Testis (tissue), 3 donors: ENCODE data around the gene DACT2. TPM values are rescaled to one million over a fixed set of nuclear protein-coding genes. Genes with fewer than 3 reads are reported as not detected.

ENCODE experiments used
- DNase-seq: peaks from one replicate; pipeline ENCODE4 v3.0.0-alpha.2; 2019
- H3K27ac ChIP-seq, 2 donors: fragments of 200-600 bp; sonication (generic); one replicate each; pipeline ENCODE4 v1.5.1; 2019
- H3K27me3 ChIP-seq: fragments of 200-600 bp; sonication (generic); one replicate; pipeline ENCODE4 v1.5.1; 2019
- H3K36me3 ChIP-seq: fragments of 200-600 bp; sonication (generic); one replicate; pipeline ENCODE4 v1.5.1; 2017; ENCODE audit warnings: low read depth; ENCODE audit errors: missing control alignments
- H3K4me1 ChIP-seq: fragments of 200-600 bp; sonication (generic); one replicate; pipeline ENCODE4 v1.5.1; 2019
- H3K4me3 ChIP-seq, 2 donors: fragments of 200-600 bp; sonication (generic); one replicate each; pipeline ENCODE4 v1.5.1; 2017 to 2019
- H3K9me3 ChIP-seq: fragments of 200-600 bp; sonication (generic); one replicate; pipeline ENCODE4 v1.5.1; 2017
- POLR2A ChIP-seq: fragments of 450-650 bp; IDR thresholded peaks from one replicate; pipeline ENCODE4 v1.6.1; 2017; ENCODE audit warnings: antibody characterized with exemption, mild to moderate bottlenecking, moderate library complexity
- intact Hi-C: fragments of 100-400 bp; cut with DNase I; formaldehyde crosslinking; loops from one replicate; pipeline ENCODE4 v1.15.1; 2023; ENCODE audit warnings: low total_unique reads
- polyA plus RNA-seq: library from polyadenylated mRNA; stranded (reverse); fragments of 350-450 nt; fragmentation: Illumina TruSeq; extraction: RNeasy Lipid Tissue Mini Kit (QIAGEN cat#74804); gene quantifications from one replicate; pipeline ENCODE4 v1.2.3, GENCODE V29; 2014; ENCODE audit warnings: low read depth, low replicate concordance; ENCODE audit not compliant: insufficient read depth
- total RNA-seq, 2 donors: library from RNA; depleted of rRNA; stranded (reverse); fragments of >200 nt; gene quantifications; one replicate each; pipeline ENCODE4 v1.2.3, GENCODE V29; 2016
- TF ChIP-seq, protein P1 (sequence below), 3 experiments: fragments of 450-650 bp in 2 of 3; fragments of 200-600 bp in 1 of 3; sonication (generic) in 1 of 3; IDR thresholded peaks; one replicate each; pipeline ENCODE4 v1.5.1; 2016 to 2019; ENCODE audit warnings: antibody characterized with exemption in 3 of 3, mild to moderate bottlenecking in 2 of 3, moderate library complexity in 1 of 3

Gene DACT2
- total and polyA plus RNA-seq, 3 donors from 2014 or later, result 1.8 to 20.8 (median 2.0) TPM

DNA sequence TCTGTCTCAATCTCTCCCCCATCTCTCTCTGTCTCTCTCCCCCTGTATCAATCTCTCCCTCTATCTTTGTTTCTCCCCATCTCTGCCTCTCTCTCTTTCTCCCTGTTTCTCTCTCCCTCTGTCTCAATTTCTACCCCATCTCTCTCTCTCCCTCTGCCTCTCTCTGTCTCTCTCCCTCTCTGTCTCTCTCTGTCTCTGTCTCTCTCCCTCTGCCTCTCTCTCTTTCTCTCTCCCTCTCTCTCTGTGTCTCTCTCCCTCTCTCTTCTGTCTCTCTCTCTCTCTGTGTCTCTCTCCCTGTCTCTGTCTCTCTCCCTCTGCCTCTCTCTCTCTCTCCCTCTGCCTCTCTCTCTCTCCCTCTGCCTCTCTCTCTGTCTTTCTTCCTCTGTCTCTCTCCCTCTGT lies 62.6 kb downstream of the DACT2 start:
- no peaks in the 10 kb centered on the region for H3K4me1 ChIP-seq
- no peaks in the 10 kb centered on the region for H3K36me3 ChIP-seq
- no peak for DNase-seq
- no peaks in the 10 kb centered on the region for H3K27me3 ChIP-seq
- TF ChIP-seq, protein P1, sequence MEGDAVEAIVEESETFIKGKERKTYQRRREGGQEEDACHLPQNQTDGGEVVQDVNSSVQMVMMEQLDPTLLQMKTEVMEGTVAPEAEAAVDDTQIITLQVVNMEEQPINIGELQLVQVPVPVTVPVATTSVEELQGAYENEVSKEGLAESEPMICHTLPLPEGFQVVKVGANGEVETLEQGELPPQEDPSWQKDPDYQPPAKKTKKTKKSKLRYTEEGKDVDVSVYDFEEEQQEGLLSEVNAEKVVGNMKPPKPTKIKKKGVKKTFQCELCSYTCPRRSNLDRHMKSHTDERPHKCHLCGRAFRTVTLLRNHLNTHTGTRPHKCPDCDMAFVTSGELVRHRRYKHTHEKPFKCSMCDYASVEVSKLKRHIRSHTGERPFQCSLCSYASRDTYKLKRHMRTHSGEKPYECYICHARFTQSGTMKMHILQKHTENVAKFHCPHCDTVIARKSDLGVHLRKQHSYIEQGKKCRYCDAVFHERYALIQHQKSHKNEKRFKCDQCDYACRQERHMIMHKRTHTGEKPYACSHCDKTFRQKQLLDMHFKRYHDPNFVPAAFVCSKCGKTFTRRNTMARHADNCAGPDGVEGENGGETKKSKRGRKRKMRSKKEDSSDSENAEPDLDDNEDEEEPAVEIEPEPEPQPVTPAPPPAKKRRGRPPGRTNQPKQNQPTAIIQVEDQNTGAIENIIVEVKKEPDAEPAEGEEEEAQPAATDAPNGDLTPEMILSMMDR (IDR thresholded peaks at IDR 0.05), result no peak
- no peak for TF ChIP-seq POLR2A
- H3K4me3 ChIP-seq, result no peak overlapping the region
- H3K27ac ChIP-seq, result no peak overlapping the region
- H3K9me3 ChIP-seq, result no peaks in the 10 kb centered on the region
- intact Hi-C loops, result no loop called here

Other genes starting within 250 kb of the DACT2 start
- 10 to 100 TPM in 1 of 2 donors, 1 to 10 TPM in 1; 7.2 to 13.5 TPM for gene FRMD1, start 240.6 kb downstream of the DACT2 start, total RNA-seq
- 8.0 TPM for gene FRMD1, start 240.6 kb downstream of the DACT2 start, polyA plus RNA-seq
- 100 to 1,000 TPM in 1 of 2 donors, 10 to 100 TPM in 1; 78.4 to 140 TPM for gene SMOC2, start 121.4 kb upstream of the DACT2 start, total RNA-seq
- 110 TPM for gene SMOC2, start 121.4 kb upstream of the DACT2 start, polyA plus RNA-seq